Activated CD8-positive, alpha-beta memory T cell treated with anti-CD3 and anti-CD28 coated beads for 1 hour (primary cell): ENCODE results near the gene MYBPC3.

Source experiments
- DNase-seq, 2 donors: peaks; one replicate each; pipeline ENCODE4 v3.0.0-alpha.2; 2020; ENCODE audit warnings: low read depth in 1 of 2; ENCODE audit errors: extremely low read depth in 1 of 2

MYBPC3 gene

GRCh38 chr11:47359162-47359561, 6.7 kb upstream of the MYBPC3 start:
- DNase-seq, result no peak

GRCh38 chr11:47358731-47359051, 6.2 kb upstream of the MYBPC3 start:
- no peak for DNase-seq

DNA sequence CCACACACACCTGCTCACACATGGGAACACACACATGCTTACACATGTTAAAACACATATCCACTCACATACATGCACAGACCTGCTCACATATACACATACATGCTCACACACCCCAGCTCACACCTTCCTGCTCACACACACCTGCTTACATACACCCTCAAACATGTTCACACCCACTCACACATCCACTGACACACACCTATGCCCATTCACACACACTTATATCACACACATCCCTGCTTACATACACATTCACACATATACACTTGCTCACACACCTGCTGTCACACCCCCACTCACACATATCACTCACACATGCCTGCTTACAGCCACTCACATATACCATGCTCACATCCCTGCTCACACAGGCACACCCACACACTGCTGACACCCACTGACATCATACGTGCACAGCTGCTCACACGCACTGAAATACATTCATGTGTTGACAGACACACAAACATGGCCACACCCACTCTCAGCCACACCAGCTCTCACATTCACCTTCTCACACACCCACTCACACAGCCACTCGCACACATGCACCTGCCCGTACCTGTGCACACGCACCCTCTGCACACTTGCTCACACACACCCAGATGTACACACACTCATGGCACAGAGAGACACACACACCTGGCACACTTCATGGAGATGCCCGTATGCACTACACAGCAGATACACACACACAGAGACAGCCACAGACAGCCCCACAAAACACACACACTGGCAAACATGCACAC, 5.7 kb upstream of the MYBPC3 start:
- no peak for DNase-seq

DNA sequence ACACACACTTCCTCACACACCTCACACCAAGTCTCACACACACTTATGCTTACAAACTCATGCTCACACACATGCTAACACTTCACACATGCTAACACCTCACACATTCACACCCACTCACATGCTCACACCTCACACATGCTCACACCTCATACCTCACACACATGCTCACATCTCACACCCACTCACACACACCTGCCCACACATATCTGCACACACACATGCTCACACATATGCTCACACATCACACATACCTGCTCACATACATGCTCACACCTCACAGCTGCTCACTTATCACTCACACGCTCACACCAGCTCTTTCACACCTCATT, 4.5 kb upstream of the MYBPC3 start:
- DNase-seq, result no peak

- no peak for DNase-seq
Observed at GRCh38 chr11:47356129-47356997, 3.9 kb upstream of the MYBPC3 start.

GRCh38 chr11:47355283-47356128, 3.0 kb upstream of the MYBPC3 start:
- no peak for DNase-seq

DNA sequence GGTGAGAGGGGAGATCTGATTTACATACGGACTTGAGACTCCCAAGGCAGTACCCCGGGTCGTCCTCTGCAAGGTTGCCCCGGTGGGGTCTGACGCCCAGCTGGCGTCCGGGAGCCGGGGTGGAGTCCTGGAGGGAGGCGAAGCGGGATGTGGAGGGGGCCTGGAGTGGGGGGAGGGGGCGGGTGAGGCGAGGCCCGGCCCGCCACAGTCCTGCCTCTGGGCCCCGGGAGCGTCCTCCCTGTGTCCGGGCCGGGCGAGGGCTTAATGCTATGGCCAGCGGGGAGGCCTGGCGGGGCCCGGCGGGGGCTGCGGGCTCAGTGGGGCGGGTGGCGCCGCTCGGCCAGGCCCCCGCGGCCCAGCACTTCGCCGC, 2.4 kb upstream of the MYBPC3 start:
- DNase-seq, result no peak

- DNase-seq, result no peak
Observed at GRCh38 chr11:47353978-47354774, 1.7 kb upstream of the MYBPC3 start.

- no peak for DNase-seq
Observed at GRCh38 chr11:47351156-47352126, 1.1 kb downstream of the MYBPC3 start.

DNA sequence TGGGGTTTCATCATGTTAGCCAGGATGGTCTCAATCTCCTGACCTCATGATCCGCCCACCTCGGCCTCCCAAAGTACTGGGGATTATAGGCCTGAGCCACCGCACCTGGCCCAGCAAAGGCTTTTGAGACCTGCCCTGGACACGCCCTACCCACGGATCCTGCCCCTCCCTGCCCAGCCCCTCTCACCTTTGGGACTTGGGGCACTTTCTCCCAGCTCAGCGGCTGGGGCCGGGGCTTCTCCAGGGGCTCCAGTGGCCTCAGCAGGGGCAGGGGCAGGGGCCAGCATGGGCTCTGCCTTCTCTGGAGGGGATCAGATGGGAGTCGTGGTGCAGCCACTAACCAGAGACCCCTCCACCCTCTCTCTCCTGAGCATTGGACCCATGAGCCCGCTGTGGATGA, 2.2 kb downstream of the MYBPC3 start:
- no peak for DNase-seq

DNA sequence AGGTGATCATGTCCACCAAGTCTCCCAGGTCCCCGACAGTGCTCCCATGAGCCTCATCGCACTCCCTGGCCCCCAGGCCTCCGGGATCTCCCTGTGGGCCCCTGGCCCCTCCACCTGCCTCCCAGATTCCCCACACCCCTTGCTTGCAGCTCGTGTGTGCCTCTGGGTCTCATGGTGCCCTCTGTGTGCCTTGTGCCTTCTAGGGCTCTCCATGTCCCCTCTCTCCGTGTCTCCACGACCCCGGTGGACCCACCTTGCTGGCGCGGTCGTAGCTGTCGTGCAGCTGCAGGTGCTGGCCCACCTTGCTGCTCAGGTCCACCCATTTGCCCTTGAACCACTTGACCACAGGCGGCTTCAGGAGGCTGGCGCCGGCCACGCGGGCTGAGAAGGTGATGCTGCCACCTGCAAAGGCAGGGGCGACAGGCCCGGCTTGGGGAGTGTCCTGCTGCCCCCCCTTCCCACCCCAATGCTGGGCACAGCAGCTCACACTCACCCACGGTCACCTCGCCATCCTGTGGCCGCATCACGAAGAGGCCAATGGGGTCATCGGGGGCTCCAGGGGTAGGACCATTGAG, 2.9 kb downstream of the MYBPC3 start:
- DNase-seq, result no peak

DNA sequence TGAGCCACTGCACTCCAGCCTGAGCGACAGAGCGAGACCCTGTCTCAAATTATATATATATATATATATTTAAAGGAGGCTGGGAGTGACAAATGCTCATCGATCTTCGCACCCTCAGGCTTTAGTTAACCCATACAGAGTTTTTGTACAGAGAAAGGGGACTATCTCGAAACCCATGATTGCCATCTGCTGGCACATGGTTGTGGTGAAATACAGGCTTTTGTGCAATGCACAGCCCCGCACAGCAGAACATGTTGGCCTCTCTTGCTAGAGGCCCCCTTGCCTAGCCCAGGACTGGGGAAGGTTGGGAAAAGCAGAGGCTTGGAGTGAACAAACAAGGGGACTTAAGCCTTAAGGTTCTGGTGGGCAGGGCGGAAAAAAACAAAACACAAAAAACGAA, 3.6 kb downstream of the MYBPC3 start:
- no peak for DNase-seq

- DNase-seq, result no peak
Observed at GRCh38 chr11:47348131-47348802, 4.2 kb downstream of the MYBPC3 start.

DNA sequence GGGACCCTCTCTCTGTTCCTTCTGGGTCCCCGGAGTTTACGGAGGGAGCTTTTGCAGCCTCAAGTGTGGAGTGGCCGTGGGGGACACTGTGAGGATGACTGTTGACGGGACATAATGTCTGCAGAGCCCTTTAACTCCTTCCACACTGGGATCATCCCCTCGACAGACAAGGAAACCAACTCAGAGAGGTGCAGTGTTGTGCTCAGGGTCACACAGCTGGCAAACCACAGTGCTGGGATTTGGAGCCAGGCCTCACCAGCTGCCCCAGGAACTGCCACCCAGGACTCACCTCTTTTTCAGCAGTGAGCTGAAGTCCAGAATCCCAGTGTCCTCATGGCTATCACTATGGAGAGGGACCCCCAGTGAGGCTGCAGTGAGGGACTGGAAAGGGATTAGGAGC, 5.4 kb downstream of the MYBPC3 start:
- no peak for DNase-seq

- DNase-seq, result no peak
Observed at GRCh38 chr11:47345890-47346563, 6.5 kb downstream of the MYBPC3 start.

DNA sequence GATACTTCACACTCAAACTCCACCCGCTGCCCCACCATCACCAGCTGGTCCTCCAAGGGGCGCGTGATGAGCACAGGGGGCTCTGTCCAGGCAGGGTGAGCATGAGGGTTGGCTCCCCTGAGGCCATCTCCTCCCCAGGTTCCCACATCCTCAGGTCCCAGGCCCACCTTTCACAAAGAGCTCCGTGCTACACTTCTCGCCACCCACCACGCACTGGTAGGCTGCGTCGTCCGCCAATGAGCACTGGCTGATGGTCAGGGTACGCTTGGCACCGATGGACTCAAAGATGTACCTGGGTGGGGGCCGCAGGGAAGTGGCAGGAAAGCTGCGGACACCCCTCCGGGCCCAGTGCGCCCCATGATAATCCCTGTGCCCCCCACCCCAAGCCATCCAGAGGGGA, 9.6 kb downstream of the MYBPC3 start:
- DNase-seq, result no peak

DNA sequence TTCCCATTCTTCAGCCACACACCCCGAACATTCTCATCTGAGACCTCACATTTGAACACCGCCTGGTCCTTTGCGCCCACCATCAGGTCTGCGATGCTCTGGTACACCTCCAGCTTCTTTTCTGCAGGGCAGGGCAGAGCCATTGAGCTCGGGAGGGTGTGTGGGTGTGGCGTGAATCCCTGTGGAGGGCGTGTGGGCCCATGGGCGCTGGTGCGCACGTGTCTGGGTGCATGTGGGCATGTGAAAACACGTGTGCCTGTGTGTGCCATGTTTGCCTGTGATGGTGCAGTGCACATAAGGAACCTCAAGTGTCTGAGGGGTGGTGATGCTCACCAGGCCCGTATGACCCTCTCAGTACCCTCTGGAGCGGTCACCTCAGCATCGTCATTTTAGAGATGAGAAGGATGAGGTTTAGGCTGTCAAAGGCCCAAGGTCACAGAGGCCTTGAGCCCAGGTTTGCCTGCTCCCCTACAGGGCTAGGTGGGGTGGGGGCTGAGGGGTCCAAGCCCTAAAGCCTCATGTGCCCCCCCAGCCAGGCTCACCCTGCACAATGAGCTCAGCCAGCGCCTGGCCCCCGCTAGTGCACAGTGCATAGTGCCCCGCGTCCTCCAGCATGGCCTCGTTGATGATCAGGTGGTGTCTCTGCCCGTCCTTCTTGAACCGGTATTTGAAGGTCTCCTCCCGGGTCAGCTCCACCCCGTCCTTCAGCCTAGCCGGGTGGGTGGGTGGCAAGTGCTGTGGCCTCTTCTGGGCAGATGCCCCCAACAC, 10.3 kb downstream of the MYBPC3 start:
- DNase-seq, result no peak
